H1 (cell line): Measurements from ENCODE around the gene CANX. TPM values are rescaled to one million over a fixed set of nuclear protein-coding genes. Genes with fewer than 3 reads are reported as not detected.

Experiments
- CTCF ChIA-PET: fragments of 300-600 bp; sonication (Branson Sonifier 250); formaldehyde crosslinking; loops from one replicate; lab custom pipeline; 2021; ENCODE audit not compliant: partially characterized antibody; lab: Charles Lee
- POLR2A ChIA-PET: fragments of 300-600 bp; sonication (Branson Sonifier 250); formaldehyde crosslinking; loops from one replicate; lab custom pipeline; 2021; ENCODE audit warnings: inconsistent platforms; ENCODE audit not compliant: partially characterized antibody; lab: Charles Lee
- DNase-seq, 2 experiments: peaks; one replicate each; pipeline versions ENCODE4 v3.0.0 to v3.0.0-alpha.2; 2010 to 2022; ENCODE audit warnings: low spot score in 2 of 2, low read depth in 1 of 2, mixed read lengths in 1 of 2
- FAIRE-seq: peaks from 2 replicates; lab custom pipeline; 2011; peaks lifted over from hg19 to GRCh38; lab: Jason Lieb, UNC
- H2AFZ ChIP-seq: 2 replicates; pipeline ENCODE4 v1.8.1; 2012; ENCODE audit warnings: low read length, inconsistent platforms
- H2AK5ac ChIP-seq: 2 replicates; pipeline ENCODE4 v1.6.1; 2013; ENCODE audit warnings: low read depth, low read length
- H2BK120ac ChIP-seq: replicated peaks from 2 replicates; pipeline ENCODE3; 2013; ENCODE audit warnings: low read depth, low read length, inconsistent platforms
- H2BK12ac ChIP-seq: 2 replicates; pipeline ENCODE4 v1.6.1; 2013; ENCODE audit warnings: low read depth, low read length
- H2BK15ac ChIP-seq: 2 replicates; pipeline ENCODE4 v1.6.1; 2013; ENCODE audit warnings: low read length
- H2BK20ac ChIP-seq: 2 replicates; pipeline ENCODE4 v1.6.1; 2013; ENCODE audit warnings: low read length
- H2BK5ac ChIP-seq: 2 replicates; pipeline ENCODE4 v1.6.1; 2013; ENCODE audit warnings: low read depth, low read length
- H3K14ac ChIP-seq: 2 replicates; pipeline ENCODE4 v1.6.1; 2013; ENCODE audit warnings: inconsistent platforms; ENCODE audit not compliant: insufficient read length
- H3K18ac ChIP-seq: 2 replicates; pipeline ENCODE4 v1.6.1; 2013; ENCODE audit warnings: low read length; ENCODE audit errors: extremely low read depth
- H3K23ac ChIP-seq: 2 replicates; pipeline ENCODE4 v1.6.1; 2013; ENCODE audit warnings: inconsistent platforms; ENCODE audit not compliant: insufficient read length
- H3K23me2 ChIP-seq: 2 replicates; pipeline ENCODE4 v1.6.1; 2013; ENCODE audit warnings: low read depth, low read length
- H3K27ac ChIP-seq: 2 replicates; pipeline ENCODE4 v1.6.1; 2011; ENCODE audit warnings: low read depth, low read length, inconsistent platforms
- H3K27me3 ChIP-seq, 4 experiments: replicated peaks in 1 of 4; 1 replicate in 1 of 4; 2 replicates in 3 of 4; pipeline versions ENCODE4 v1.6.1 to v1.8.1; 2011 to 2013; ENCODE audit warnings: low read length in 3 of 4, mild to moderate bottlenecking in 3 of 4, inconsistent platforms in 2 of 4, mixed read lengths in 2 of 4, moderate library complexity in 1 of 4; ENCODE audit not compliant: control insufficient read depth in 3 of 4, insufficient read depth in 3 of 4; ENCODE audit errors: extremely low read depth in 1 of 4
- H3K36me3 ChIP-seq, 4 experiments: 2 replicates each; pipeline versions ENCODE4 v1.6.1 to v1.8.1; 2011 to 2013; ENCODE audit warnings: mild to moderate bottlenecking in 4 of 4, low read length in 3 of 4, moderate library complexity in 2 of 4, control low read depth in 1 of 4, inconsistent platforms in 1 of 4; ENCODE audit not compliant: insufficient read depth in 4 of 4, control insufficient read depth in 2 of 4
- H3K4ac ChIP-seq: replicated peaks from 2 replicates; pipeline ENCODE3; 2013; ENCODE audit warnings: low read length, low read depth, mixed read lengths, inconsistent platforms; ENCODE audit not compliant: insufficient read length
- H3K4me1 ChIP-seq, 4 experiments: replicated peaks in 1 of 4; 1 replicate in 1 of 4; 2 replicates in 3 of 4; pipeline versions ENCODE4 v1.6.1 to v1.8.1; 2011 to 2013; ENCODE audit warnings: low read length in 3 of 4, inconsistent platforms in 2 of 4, mixed read lengths in 1 of 4; ENCODE audit not compliant: insufficient read depth in 4 of 4, control insufficient read depth in 3 of 4
- H3K4me2 ChIP-seq, 2 experiments: 2 replicates each; pipeline versions ENCODE4 v1.6.1 to v1.8.1; 2011 to 2013; ENCODE audit warnings: low read depth in 2 of 2, low read length in 2 of 2, control low read depth in 1 of 2, inconsistent platforms in 1 of 2, mild to moderate bottlenecking in 1 of 2; ENCODE audit not compliant: insufficient read depth in 1 of 2
- H3K4me3 ChIP-seq, 4 experiments: fragments of 200-600, 300-600 bp in 1 of 4; sonication (generic), shearing (Covaris generic), sonication (Bioruptor Twin) in 1 of 4; 2 replicates each; pipeline versions ENCODE4 v1.5.1 to v1.8.1; 2011 to 2016; ENCODE audit warnings: low read length in 4 of 4, low read depth in 3 of 4, control low read depth in 2 of 4, inconsistent platforms in 2 of 4, mild to moderate bottlenecking in 2 of 4, mixed read lengths in 1 of 4, moderate library complexity in 1 of 4; ENCODE audit not compliant: insufficient read depth in 2 of 4; ENCODE audit errors: extremely low read depth in 1 of 4
- H3K56ac ChIP-seq: replicated peaks from 2 replicates; pipeline ENCODE3; 2013; ENCODE audit warnings: low read depth, mild to moderate bottlenecking, mixed read lengths, low read length, inconsistent platforms; ENCODE audit not compliant: insufficient read length
- H3K79me1 ChIP-seq: 2 replicates; pipeline ENCODE4 v1.6.1; 2013; ENCODE audit warnings: low read depth, low read length, control low read depth
- H3K79me2 ChIP-seq, 2 experiments: 2 replicates each; pipeline versions ENCODE4 v1.6.1 to v1.8.1; 2012 to 2013; ENCODE audit warnings: low read length in 2 of 2, mild to moderate bottlenecking in 2 of 2, inconsistent platforms in 1 of 2; ENCODE audit not compliant: insufficient read depth in 2 of 2, control insufficient read depth in 1 of 2
- H3K9ac ChIP-seq, 4 experiments: replicated peaks in 1 of 4; 1 replicate in 1 of 4; 2 replicates in 3 of 4; pipeline versions ENCODE4 v1.6.1 to v1.8.1; 2011 to 2013; ENCODE audit warnings: low read depth in 3 of 4, low read length in 3 of 4, control low read depth in 2 of 4, mild to moderate bottlenecking in 2 of 4, moderate library complexity in 2 of 4, inconsistent platforms in 1 of 4; ENCODE audit errors: extremely low read depth in 1 of 4
- H3K9me3 ChIP-seq, 2 experiments: 2 replicates each; pipeline versions ENCODE4 v1.6.1 to v1.8.1; 2012 to 2013; ENCODE audit warnings: mild to moderate bottlenecking in 2 of 2, moderate library complexity in 2 of 2, control low read depth in 1 of 2, inconsistent platforms in 1 of 2, low read depth in 1 of 2, low read length in 1 of 2, mixed read lengths in 1 of 2; ENCODE audit not compliant: insufficient read depth in 2 of 2
- H4K20me1 ChIP-seq, 2 experiments: replicated peaks in 1 of 2; 2 replicates each; pipeline versions ENCODE3 to v1.8.1; 2011 to 2013; ENCODE audit warnings: inconsistent platforms in 2 of 2, low read length in 2 of 2, mild to moderate bottlenecking in 1 of 2; ENCODE audit not compliant: insufficient read depth in 2 of 2, control insufficient read depth in 1 of 2
- H4K5ac ChIP-seq: 2 replicates; pipeline ENCODE4 v1.6.1; 2013; ENCODE audit warnings: low read length, low read depth, mixed read lengths, inconsistent platforms; ENCODE audit not compliant: insufficient read length
- H4K8ac ChIP-seq: 2 replicates; pipeline ENCODE4 v1.8.0; 2013; ENCODE audit warnings: mild to moderate bottlenecking, moderate library complexity, low read length, inconsistent platforms; ENCODE audit not compliant: insufficient read depth; ENCODE audit errors: extremely low read depth
- H4K91ac ChIP-seq: replicated peaks from 2 replicates; pipeline ENCODE3; 2013; ENCODE audit warnings: low read length, mixed read lengths, inconsistent platforms; ENCODE audit not compliant: insufficient read length
- ASH2L ChIP-seq: fragments of 200-600, 300-600 bp; sonication (generic); IDR thresholded peaks from one replicate; pipeline ENCODE4 v1.7.1; 2017; ENCODE audit warnings: low read length
- CBX5 ChIP-seq: fragments of 300-800, 300-1000 bp; sonication (generic); IDR thresholded peaks from 2 replicates; pipeline ENCODE4 v1.7.1; 2016; ENCODE audit warnings: antibody characterized with exemption, low read length, low read depth
- EGR1 ChIP-seq: IDR thresholded peaks from 2 replicates; pipeline ENCODE4 v1.6.1; 2011; ENCODE audit warnings: low read depth, low read length, borderline replicate concordance
- HDAC2 ChIP-seq, 2 experiments: fragments of 300-600 bp in 1 of 2; sonication (generic) in 1 of 2; IDR thresholded peaks; 2 replicates each; pipeline ENCODE4 v1.6.1; 2011 to 2012; ENCODE audit warnings: low read depth in 2 of 2, low read length in 2 of 2, mild to moderate bottlenecking in 2 of 2, moderate library complexity in 2 of 2, borderline replicate concordance in 1 of 2, inconsistent platforms in 1 of 2
- HDAC6 ChIP-seq: IDR thresholded peaks from one replicate; pipeline ENCODE4 v1.7.1; 2012; ENCODE audit warnings: low read depth, mild to moderate bottlenecking, inconsistent platforms, low read length, moderate library complexity
- NRF1 ChIP-seq: IDR thresholded peaks from 2 replicates; pipeline ENCODE4 v1.6.1; 2011; ENCODE audit warnings: mild to moderate bottlenecking, low read depth, low read length, improper control_type of control experiment
- POLR2A ChIP-seq, 2 experiments: IDR thresholded peaks; 1 replicate in 1 of 2; 2 replicates in 1 of 2; pipeline ENCODE4 v1.6.1; 2011; ENCODE audit warnings: low read depth in 2 of 2, low read length in 2 of 2, mild to moderate bottlenecking in 2 of 2; ENCODE audit errors: control extremely low read depth in 1 of 2
- POLR2AphosphoS5 ChIP-seq: IDR thresholded peaks from 2 replicates; pipeline ENCODE4 v1.6.1; 2011; ENCODE audit warnings: low read depth, low read length
- RNF2 ChIP-seq: fragments of 200-900, 300-1000 bp; sonication (generic); IDR thresholded peaks from 2 replicates; pipeline ENCODE4 v1.7.1; 2016; ENCODE audit warnings: borderline replicate concordance, low read depth, mild to moderate bottlenecking, antibody characterized with exemption, low read length; ENCODE audit not compliant: poor library complexity, severe bottlenecking; ENCODE audit errors: missing control alignments
- SAP30 ChIP-seq: fragments of 300-600 bp; sonication (generic); IDR thresholded peaks from 2 replicates; pipeline ENCODE4 v1.7.1; 2012; ENCODE audit warnings: low read length, moderate library complexity, mild to moderate bottlenecking, inconsistent platforms; ENCODE audit not compliant: insufficient read depth, insufficient replicate concordance
- TAF1 ChIP-seq: IDR thresholded peaks from 2 replicates; pipeline ENCODE4 v1.6.1; 2011; ENCODE audit warnings: mild to moderate bottlenecking, low read depth, low read length
- TCF12 ChIP-seq: IDR thresholded peaks from 2 replicates; pipeline ENCODE4 v1.6.1; 2011; ENCODE audit warnings: low read depth, mild to moderate bottlenecking, low read length
- YY1 ChIP-seq: IDR thresholded peaks from 2 replicates; pipeline ENCODE4 v1.6.1; 2011; ENCODE audit warnings: low read depth, mild to moderate bottlenecking, low read length
- ZNF274 ChIP-seq: IDR thresholded peaks from 2 replicates; pipeline ENCODE4 v1.7.0; 2012; ENCODE audit warnings: low read length, borderline replicate concordance; ENCODE audit errors: extremely low read depth
- WGBS, 2 experiments: shearing (Covaris generic) in 1 of 2; methylation state at CpG; one replicate each; pipeline versions ENCODE4 v1.1.6 to v1.1.7; 2013 to 2015; ENCODE audit warnings: low lambda C conversion rate in 2 of 2, mixed read lengths in 2 of 2, inconsistent platforms in 1 of 2, low coverage in 1 of 2, missing lambda C conversion rate in 1 of 2; ENCODE audit not compliant: insufficient replicate concordance in 2 of 2, insufficient coverage in 1 of 2, insufficient read length in 1 of 2; ENCODE audit errors: extremely low coverage in 1 of 2, missing lambda C conversion rate in 1 of 2; 5-methylcytosine and 5-hydroxymethylcytosine counted together
- polyA plus RNA-seq, 7 experiments: library from polyadenylated mRNA; depleted of rRNA in 3 of 7; stranded (reverse) in 5 of 7; unstranded in 2 of 7; fragments of >200 nt in 5 of 7; fragments of 200-250 nt in 2 of 7; gene quantifications; 1 replicate in 5 of 7; 2 replicates in 1 of 7; 4 replicates in 1 of 7; pipeline versions ENCODE4 v1.2.1 to v1.2.3, GENCODE V29; 2011 to 2013; ENCODE audit warnings: missing spikeins in 2 of 7, mixed read lengths in 2 of 7
- total RNA-seq: library from RNA; stranded (reverse); fragmentation: NEBNext Ultra II Directional; extraction: Animal tissue kit (Norgen Biotek cat#: 25700); gene quantifications from 2 replicates; pipeline ENCODE4 v1.2.1, GENCODE V29; 2021

The CANX gene
- total and polyA plus RNA-seq, 2 of the 8 experiments (the other 6 are each of a cell fraction or from before 2014, with no cell fraction given), result 136 to 691 TPM

- no peaks in the 10 kb centered on the region for H3K4me1 ChIP-seq
- no peak overlapping the region for H3K27ac ChIP-seq
- no peak overlapping the region for H3K56ac ChIP-seq
- H3K9ac ChIP-seq, result no peak overlapping the region; a peak in 1 of 7 replicates
- peaks cover 0 to 2% of the 10 kb centered on the region in 2 experiments for H4K20me1 ChIP-seq
- H4K91ac ChIP-seq, result no peak overlapping the region
- no peaks in the 10 kb centered on the region; the same call in 1 of the 2 replicates for H3K79me1 ChIP-seq
- peaks cover 7 to 19% (median 14%) of the 10 kb centered on the region in 4 experiments; a peak in 5 of 8 replicates for H3K36me3 ChIP-seq
- H3K4me2 ChIP-seq, result no peak overlapping the region
- H2BK5ac ChIP-seq, result no peak overlapping the region
- FAIRE-seq (no peak), DNase-seq (no peak)
- H2BK12ac ChIP-seq, result no peak overlapping the region
- H3K23me2 ChIP-seq, result no peaks in the 10 kb centered on the region
- H3K4me3 ChIP-seq, result no peak overlapping the region
- H4K5ac ChIP-seq, result no peak overlapping the region
- CTCF ChIA-PET, result interaction anchor here (0.9 to 6.7 kb wide), 3 partner anchors 12 to 41 kb away, joined by 3 to 53 read pairs (median 32); partner anchors contain the start of gene SQSTM1
- H3K14ac ChIP-seq, result no peak overlapping the region
- no peak overlapping the region for H2BK20ac ChIP-seq
- no peaks in the 10 kb centered on the region for H3K27me3 ChIP-seq
- H3K23ac ChIP-seq, result no peak overlapping the region
- TF ChIP-seq ASH2L (no peak), TCF12 (no peak), HDAC2 (IDR thresholded peaks at IDR 0.05; ENCODE audit: borderline replicate concordance in 1 of 2, low read depth in 2 of 2, low read length in 2 of 2) (no peak), RNF2 (no peak), YY1 (no peak), EGR1 (no peak), TAF1 (no peak), SAP30 (no peak), POLR2AphosphoS5 (no peak), NRF1 (no peak), HDAC6 (no peak), CBX5 (no peak), ZNF274 (no peak), POLR2A (IDR thresholded peaks at IDR 0.05; ENCODE audit: control extremely low read depth in 1 of 2, low read depth in 2 of 2, low read length in 2 of 2) (no peak)
- no peak overlapping the region for H4K8ac ChIP-seq
- H2AFZ ChIP-seq, result no peak overlapping the region
- 91% methylated on average over 4 of the region's 4 CpGs; no CpG with 5 or more reads in 1 of the 2 experiments for WGBS, 2 experiments
- no peaks in the 10 kb centered on the region for H3K9me3 ChIP-seq
- no peak overlapping the region for H3K4ac ChIP-seq
- no peak overlapping the region for H2BK120ac ChIP-seq
- no peaks in the 10 kb centered on the region for H3K79me2 ChIP-seq
- no peak overlapping the region for H3K18ac ChIP-seq
- no peak overlapping the region for H2AK5ac ChIP-seq
- POLR2A ChIA-PET, result interaction anchor here (0.8 to 1.8 kb wide), 5 partner anchors 9 to 156 kb away, joined by 3 to 8 read pairs (median 3); partner anchors contain the start of genes HNRNPH1 and LTC4S
- H2BK15ac ChIP-seq, result no peak overlapping the region
Observed at GRCh38 chr5:179779826-179780225, 81.1 kb downstream of the CANX start.
